Tibial artery (tissue), 4 donors: ENCODE data around the gene RPS6KA4.

Experiments used
- DNase-seq, 2 donors: peaks; one replicate each; pipeline ENCODE4 v3.0.0-alpha.2; 2019
- H3K27ac ChIP-seq, 2 donors: fragments of 200-600 bp; sonication (generic) in 1 of 2; 1 replicate in 1 of 2; 2 replicates in 1 of 2; pipeline ENCODE4 v1.5.1; 2018 to 2019; ENCODE audit warnings: mild to moderate bottlenecking in 1 of 2
- H3K27me3 ChIP-seq, 2 donors: fragments of 200-600 bp; sonication (generic) in 1 of 2; one replicate each; pipeline versions ENCODE4 v1.5.1 to v1.6.0; 2016 to 2019
- H3K36me3 ChIP-seq, 3 donors: fragments of 200-600 bp; sonication (generic) in 2 of 3; one replicate each; pipeline ENCODE4 v1.5.1; 2016 to 2019; ENCODE audit warnings: mild to moderate bottlenecking in 2 of 3
- H3K4me1 ChIP-seq, 4 donors: fragments of 200-600 bp; sonication (generic) in 2 of 4; 1 replicate in 3 of 4; 2 replicates in 1 of 4; pipeline ENCODE4 v1.5.1; 2016 to 2019
- H3K4me3 ChIP-seq, 2 donors: fragments of 200-600 bp; sonication (generic) in 1 of 2; 1 replicate in 1 of 2; 2 replicates in 1 of 2; pipeline ENCODE4 v1.5.1; 2018 to 2019; ENCODE audit warnings: mild to moderate bottlenecking in 2 of 2
- H3K9me3 ChIP-seq, 3 donors: fragments of 200-600 bp; sonication (generic) in 1 of 3; one replicate each; pipeline ENCODE4 v1.5.1; 2016 to 2019
- CTCF ChIP-seq, 2 experiments: fragments of 200-600 bp in 1 of 2; fragments of 450-650 bp in 1 of 2; IDR thresholded peaks; one replicate each; pipeline ENCODE4 v1.5.1; 2017 to 2019; ENCODE audit warnings: antibody characterized with exemption in 2 of 2, mild to moderate bottlenecking in 1 of 2, moderate library complexity in 1 of 2
- intact Hi-C: fragments of 100-400 bp; cut with DNase I; formaldehyde crosslinking; loops from one replicate; pipeline ENCODE4 v1.15.0; 2023; ENCODE audit warnings: low total_unique reads

Gene RPS6KA4

GRCh38 chr11:64357904-64358535 is 942 bp upstream of the RPS6KA4 start:
- peaks cover 17 to 23% (median 22%) of the 10 kb centered on the region in 3 donors for H3K36me3 ChIP-seq
- no peak for TF ChIP-seq CTCF (IDR thresholded peaks at IDR 0.05)
- H3K4me3 ChIP-seq: peak overlapping the region; percentile 70 to 86
- intact Hi-C loops: no loop called here
- peaks cover 0 to 51% (median 36%) of the 10 kb centered on the region in 4 donors for H3K4me1 ChIP-seq
- no peaks in the 10 kb centered on the region for H3K27me3 ChIP-seq
- no peak for DNase-seq
- H3K27ac ChIP-seq: peak overlapping the region; percentile 79 to 94
- no peaks in the 10 kb centered on the region for H3K9me3 ChIP-seq

GRCh38 chr11:64358536-64358906 is 441 bp upstream of the RPS6KA4 start:
- no peaks in the 10 kb centered on the region for H3K27me3 ChIP-seq
- peak in 1 of 2 donors; percentile 72 for DNase-seq
- intact Hi-C loops: no loop called here
- peaks cover 0 to 51% (median 36%) of the 10 kb centered on the region in 4 donors for H3K4me1 ChIP-seq
- peak overlapping the region; percentile 70 to 86 for H3K4me3 ChIP-seq
- peak overlapping the region; percentile 79 to 94 for H3K27ac ChIP-seq
- H3K36me3 ChIP-seq: peaks cover 21 to 28% (median 26%) of the 10 kb centered on the region in 3 donors
- no peaks in the 10 kb centered on the region for H3K9me3 ChIP-seq
- no peak for TF ChIP-seq CTCF (IDR thresholded peaks at IDR 0.05)

- H3K36me3 ChIP-seq: peaks cover 24 to 39% (median 38%) of the 10 kb centered on the region in 3 donors
- intact Hi-C loops: no loop called here
- no peak for DNase-seq
- peak overlapping the region in 1 of 2 donors; percentile 94 for H3K27ac ChIP-seq
- H3K27me3 ChIP-seq: no peaks in the 10 kb centered on the region
- no peaks in the 10 kb centered on the region for H3K9me3 ChIP-seq
- no peak for TF ChIP-seq CTCF (IDR thresholded peaks at IDR 0.05)
- peak overlapping the region; percentile 70 to 86 for H3K4me3 ChIP-seq
- peaks cover 0 to 45% (median 35%) of the 10 kb centered on the region in 4 donors for H3K4me1 ChIP-seq
These were observed 917 bp downstream of the RPS6KA4 start for GRCh38 chr11:64359712-64360445.

- DNase-seq: no peak
- no peak for TF ChIP-seq CTCF (IDR thresholded peaks at IDR 0.05)
These were observed 1.5 kb downstream of the RPS6KA4 start for GRCh38 chr11:64360448-64360921.

GRCh38 chr11:64361659-64362058 is 2.7 kb downstream of the RPS6KA4 start:
- peaks cover 0 to 35% (median 28%) of the 10 kb centered on the region in 4 donors for H3K4me1 ChIP-seq
- intact Hi-C loops: no loop called here
- DNase-seq: no peak
- no peak overlapping the region for H3K27ac ChIP-seq
- no peak for TF ChIP-seq CTCF (IDR thresholded peaks at IDR 0.05)
- no peak overlapping the region for H3K4me3 ChIP-seq
- H3K9me3 ChIP-seq: no peaks in the 10 kb centered on the region
- H3K27me3 ChIP-seq: no peaks in the 10 kb centered on the region
- peaks cover 42 to 57% (median 55%) of the 10 kb centered on the region in 3 donors for H3K36me3 ChIP-seq

More at GRCh38 chr11:64360448-64360921, 1.5 kb downstream of the RPS6KA4 start:
- no peaks in the 10 kb centered on the region for H3K9me3 ChIP-seq
- no peaks in the 10 kb centered on the region for H3K27me3 ChIP-seq
- intact Hi-C loops: no loop called here
- peak overlapping the region; percentile 70 to 86 for H3K4me3 ChIP-seq
- H3K36me3 ChIP-seq: peaks cover 30 to 45% (median 44%) of the 10 kb centered on the region in 3 donors
- no peak overlapping the region for H3K27ac ChIP-seq
- peaks cover 0 to 39% (median 31%) of the 10 kb centered on the region in 4 donors for H3K4me1 ChIP-seq
